Measurements from ENCODE around the gene RIIAD1. TPM values are rescaled to one million over a fixed set of nuclear protein-coding genes. Genes with fewer than 3 reads are reported as not detected.

RIIAD1 gene
- total RNA-seq, 4 donors from 2014 or later = 1.7 TPM; not detected in 3

GRCh38 chr1:151756291-151756690 lies 35.0 kb downstream of the RIIAD1 start:
- Histone ChIP-seq H3K27me3 (peaks cover 0 to 3% (median 0%) of the 10 kb centered on the region in 4 donors), H3K4me1 (no peaks in the 10 kb centered on the region), H3K4me3 (no peak overlapping the region), H3K9me3 (no peaks in the 10 kb centered on the region), H3K27ac (replicated peaks in 1 of 4) (no peak overlapping the region), H3K36me3 (peaks cover 29 to 54% (median 44%) of the 10 kb centered on the region in 4 donors)
- DNase-seq (ENCODE audit: extremely low spot score) = no peak
- TF ChIP-seq POLR2A (IDR thresholded peaks at IDR 0.05; ENCODE audit: low read depth) (no peak), POLR2AphosphoS5 (IDR thresholded peaks at IDR 0.05) (no peak), EP300 (IDR thresholded peaks at IDR 0.05) (no peak)
- TF ChIP-seq, protein P1, sequence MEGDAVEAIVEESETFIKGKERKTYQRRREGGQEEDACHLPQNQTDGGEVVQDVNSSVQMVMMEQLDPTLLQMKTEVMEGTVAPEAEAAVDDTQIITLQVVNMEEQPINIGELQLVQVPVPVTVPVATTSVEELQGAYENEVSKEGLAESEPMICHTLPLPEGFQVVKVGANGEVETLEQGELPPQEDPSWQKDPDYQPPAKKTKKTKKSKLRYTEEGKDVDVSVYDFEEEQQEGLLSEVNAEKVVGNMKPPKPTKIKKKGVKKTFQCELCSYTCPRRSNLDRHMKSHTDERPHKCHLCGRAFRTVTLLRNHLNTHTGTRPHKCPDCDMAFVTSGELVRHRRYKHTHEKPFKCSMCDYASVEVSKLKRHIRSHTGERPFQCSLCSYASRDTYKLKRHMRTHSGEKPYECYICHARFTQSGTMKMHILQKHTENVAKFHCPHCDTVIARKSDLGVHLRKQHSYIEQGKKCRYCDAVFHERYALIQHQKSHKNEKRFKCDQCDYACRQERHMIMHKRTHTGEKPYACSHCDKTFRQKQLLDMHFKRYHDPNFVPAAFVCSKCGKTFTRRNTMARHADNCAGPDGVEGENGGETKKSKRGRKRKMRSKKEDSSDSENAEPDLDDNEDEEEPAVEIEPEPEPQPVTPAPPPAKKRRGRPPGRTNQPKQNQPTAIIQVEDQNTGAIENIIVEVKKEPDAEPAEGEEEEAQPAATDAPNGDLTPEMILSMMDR (IDR thresholded peaks at IDR 0.05) = no peak
- intact Hi-C loops (cut with DNase I) = no loop called here
- WGBS = 50% methylated on average over 1 of the region's 1 CpG

DNA sequence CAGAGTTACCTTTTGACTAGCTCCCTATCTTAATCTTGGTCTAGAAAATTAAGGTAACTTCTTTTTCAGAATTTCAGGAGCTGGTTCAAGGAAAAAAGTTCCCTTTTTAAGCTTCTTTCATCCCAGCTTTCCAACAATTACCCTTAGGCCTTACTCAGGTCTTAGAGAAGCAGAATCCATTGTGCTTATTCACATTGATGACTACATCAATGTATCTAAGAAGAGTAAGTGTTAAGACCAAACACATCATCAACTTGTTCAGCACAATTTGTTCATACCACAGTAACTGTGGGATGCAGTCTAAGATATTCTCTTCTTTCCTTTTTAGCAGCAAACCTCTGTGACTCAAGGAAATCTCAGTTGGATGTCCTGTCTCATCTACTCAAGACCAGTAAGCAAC lies 37.9 kb downstream of the RIIAD1 start:
- no peak for DNase-seq (ENCODE audit: extremely low spot score)
- Histone ChIP-seq H3K27me3 (no peaks in the 10 kb centered on the region), H3K9me3 (no peaks in the 10 kb centered on the region), H3K36me3 (peaks cover 33 to 62% (median 53%) of the 10 kb centered on the region in 4 donors), H3K4me3 (no peak overlapping the region), H3K4me1 (peaks cover 8 to 17% (median 13%) of the 10 kb centered on the region in 4 donors), H3K27ac (replicated peaks in 1 of 4) (no peak overlapping the region)
- no peak for TF ChIP-seq POLR2AphosphoS5 (IDR thresholded peaks at IDR 0.05)
- intact Hi-C loops (cut with DNase I) = no loop called here

- H3K36me3 ChIP-seq = peaks cover 33 to 55% (median 49%) of the 10 kb centered on the region in 4 donors
- no peak for DNase-seq (ENCODE audit: extremely low spot score)
- WGBS = 90% methylated on average over 7 of the region's 7 CpGs
- no peak for TF ChIP-seq POLR2AphosphoS5 (IDR thresholded peaks at IDR 0.05)
- TF ChIP-seq POLR2A (IDR thresholded peaks at IDR 0.05; ENCODE audit: low read depth) = no peak
- TF ChIP-seq, protein P1 (IDR thresholded peaks at IDR 0.05) = no peak
- H3K27ac ChIP-seq (replicated peaks in 1 of 4) = no peak overlapping the region
- no peaks in the 10 kb centered on the region for H3K27me3 ChIP-seq
- peaks cover 9 to 20% (median 15%) of the 10 kb centered on the region in 4 donors for H3K4me1 ChIP-seq
- no peak overlapping the region for H3K4me3 ChIP-seq
- H3K9me3 ChIP-seq = no peaks in the 10 kb centered on the region
- intact Hi-C loops (cut with DNase I) = loop anchor here (10.0 kb wide), 1 partner anchor 74 kb away; the partner anchor contains the start of genes C2CD4D and RORC
Observed at GRCh38 chr1:151760597-151761385, 39.5 kb downstream of the RIIAD1 start.

DNA sequence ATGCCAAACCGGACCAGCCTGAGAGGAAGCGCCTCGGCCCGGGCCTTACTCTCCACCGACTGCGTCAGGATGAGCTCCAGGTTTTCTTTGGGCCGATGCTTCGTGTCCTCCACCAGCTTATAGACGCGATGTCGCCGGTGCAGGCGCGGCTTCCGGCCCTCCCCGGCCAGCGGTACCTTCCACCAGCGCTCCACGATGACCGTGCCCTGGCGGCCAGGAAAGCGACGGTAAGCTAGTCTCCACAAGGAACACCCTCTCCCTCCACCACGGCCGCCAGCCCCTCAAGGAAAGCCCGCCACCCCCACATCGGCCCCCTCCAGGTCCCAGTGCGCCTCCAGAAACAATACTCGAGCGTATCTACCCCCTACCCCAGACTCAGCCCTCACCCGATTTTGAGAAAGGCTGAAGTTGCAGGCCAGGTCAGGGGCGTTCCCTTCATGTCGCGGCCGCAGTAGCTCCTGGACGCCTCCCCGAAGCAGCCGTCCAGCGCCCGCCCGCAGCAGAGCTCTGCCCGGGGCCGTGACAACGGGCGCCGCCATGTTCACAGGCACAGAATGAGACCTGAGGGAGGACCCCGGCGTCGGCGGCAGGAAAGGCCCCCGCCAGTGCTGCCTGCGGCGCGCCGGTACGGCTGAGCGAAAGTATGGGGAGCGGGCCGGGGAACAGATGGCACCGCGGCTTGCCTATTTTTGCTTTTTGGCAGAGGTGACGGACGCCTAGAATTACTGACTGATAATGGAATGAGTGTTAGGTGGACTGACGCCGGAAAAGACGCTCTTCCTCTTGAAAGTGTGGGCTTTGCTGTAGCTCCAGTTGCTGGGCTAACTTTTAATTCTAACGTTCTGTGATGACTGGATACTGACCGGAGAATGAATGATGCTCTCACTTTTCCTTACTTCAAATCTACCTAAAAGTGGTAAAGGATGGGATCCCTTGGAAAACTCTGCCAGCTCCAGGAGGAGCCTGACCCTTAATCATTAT lies 41.9 kb downstream of the RIIAD1 start, which contains the start of gene MRPL9:
Gene MRPL9 (minus strand): TSS at position 556 of the 981 bp plus-strand sequence. CDS start 17 bp downstream, at position 539.
- no peaks in the 10 kb centered on the region for H3K27me3 ChIP-seq
- H3K4me3 ChIP-seq = peak within 1 kb of the TSS; percentile 72 to 95 (median 86)
- TF ChIP-seq, protein P1 (IDR thresholded peaks at IDR 0.05) = no peak
- TF ChIP-seq POLR2A (IDR thresholded peaks at IDR 0.05; ENCODE audit: low read depth) (no peak), EP300 (IDR thresholded peaks at IDR 0.05) (no peak), POLR2AphosphoS5 (IDR thresholded peaks at IDR 0.05) (peak; percentile 63 to 75)
- peak; percentile 95 for DNase-seq (ENCODE audit: extremely low spot score)
- 0% methylated on average over 11 of the region's 68 CpGs for WGBS
- no peaks in the 10 kb centered on the region for H3K9me3 ChIP-seq
- intact Hi-C loops (cut with DNase I) = loop anchor here (10.0 kb wide), 1 partner anchor 72 kb away; the partner anchor contains the start of genes C2CD4D and RORC
- H3K36me3 ChIP-seq = peaks cover 32 to 41% (median 36%) of the 10 kb centered on the region in 4 donors
- H3K27ac ChIP-seq (replicated peaks in 1 of 4) = peak within 1 kb of the TSS; percentile 85 to 94 (median 90)
- H3K4me1 ChIP-seq = peaks cover 9 to 20% (median 15%) of the 10 kb centered on the region in 4 donors
